Measurements from ENCODE around the gene MAP7D1.

DNA sequence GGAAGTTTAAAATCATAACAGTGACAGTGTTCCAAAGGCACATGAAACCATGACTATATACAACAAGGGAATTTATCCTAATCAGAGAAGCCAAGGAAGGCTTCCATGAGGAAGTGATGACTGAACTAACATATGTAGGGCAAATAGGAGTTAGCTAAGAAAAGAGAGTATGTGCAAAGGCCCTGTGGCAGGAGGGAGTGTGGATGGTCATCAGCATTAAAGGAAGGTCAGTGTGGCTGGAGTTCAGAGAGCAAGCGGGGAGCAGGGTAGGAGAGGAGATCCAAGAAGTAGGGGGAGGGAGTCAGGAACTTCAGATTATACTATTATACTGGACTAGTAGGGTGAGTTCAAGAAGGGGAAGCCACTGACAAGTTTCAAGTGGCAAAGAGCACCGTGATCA is 8.4 kb downstream of the MAP7D1 start:
- TF ChIP-seq, protein P1, sequence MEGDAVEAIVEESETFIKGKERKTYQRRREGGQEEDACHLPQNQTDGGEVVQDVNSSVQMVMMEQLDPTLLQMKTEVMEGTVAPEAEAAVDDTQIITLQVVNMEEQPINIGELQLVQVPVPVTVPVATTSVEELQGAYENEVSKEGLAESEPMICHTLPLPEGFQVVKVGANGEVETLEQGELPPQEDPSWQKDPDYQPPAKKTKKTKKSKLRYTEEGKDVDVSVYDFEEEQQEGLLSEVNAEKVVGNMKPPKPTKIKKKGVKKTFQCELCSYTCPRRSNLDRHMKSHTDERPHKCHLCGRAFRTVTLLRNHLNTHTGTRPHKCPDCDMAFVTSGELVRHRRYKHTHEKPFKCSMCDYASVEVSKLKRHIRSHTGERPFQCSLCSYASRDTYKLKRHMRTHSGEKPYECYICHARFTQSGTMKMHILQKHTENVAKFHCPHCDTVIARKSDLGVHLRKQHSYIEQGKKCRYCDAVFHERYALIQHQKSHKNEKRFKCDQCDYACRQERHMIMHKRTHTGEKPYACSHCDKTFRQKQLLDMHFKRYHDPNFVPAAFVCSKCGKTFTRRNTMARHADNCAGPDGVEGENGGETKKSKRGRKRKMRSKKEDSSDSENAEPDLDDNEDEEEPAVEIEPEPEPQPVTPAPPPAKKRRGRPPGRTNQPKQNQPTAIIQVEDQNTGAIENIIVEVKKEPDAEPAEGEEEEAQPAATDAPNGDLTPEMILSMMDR (IDR thresholded peaks at IDR 0.05): no peak
- TF ChIP-seq POLR2AphosphoS5 (IDR thresholded peaks at IDR 0.05) (no peak), POLR2A (IDR thresholded peaks at IDR 0.05) (no peak)

Measured in gastroesophageal sphincter (tissue), 3 donors.